Astrocyte of the spinal cord (primary cell): Measurements from ENCODE around the gene TAF11L13.
"Not testable (repeated sequence)": the region's sequence is repeated elsewhere in the genome, so short reads cannot be mapped to it uniquely, and the experiment has no call there.

Experiments used
- DNase-seq: peaks from one replicate; pipeline ENCODE4 v3.0.0; 2011; ENCODE audit warnings: low read depth, low spot score
- H3K4me3 ChIP-seq: 2 replicates; pipeline ENCODE4 v1.5.1; 2011; ENCODE audit warnings: low read depth, mild to moderate bottlenecking, low read length, moderate library complexity
- CTCF ChIP-seq: IDR thresholded peaks from 2 replicates; pipeline ENCODE4 v1.5.1; 2012; ENCODE audit warnings: low read depth, mild to moderate bottlenecking, low read length, inconsistent platforms
- in situ Hi-C: cut with HindIII; loops from 2 replicates; pipeline ENCODE4 v1.10.0; 2017; ENCODE audit warnings: low sequenced_read_pairs

The TAF11L13 gene

DNA sequence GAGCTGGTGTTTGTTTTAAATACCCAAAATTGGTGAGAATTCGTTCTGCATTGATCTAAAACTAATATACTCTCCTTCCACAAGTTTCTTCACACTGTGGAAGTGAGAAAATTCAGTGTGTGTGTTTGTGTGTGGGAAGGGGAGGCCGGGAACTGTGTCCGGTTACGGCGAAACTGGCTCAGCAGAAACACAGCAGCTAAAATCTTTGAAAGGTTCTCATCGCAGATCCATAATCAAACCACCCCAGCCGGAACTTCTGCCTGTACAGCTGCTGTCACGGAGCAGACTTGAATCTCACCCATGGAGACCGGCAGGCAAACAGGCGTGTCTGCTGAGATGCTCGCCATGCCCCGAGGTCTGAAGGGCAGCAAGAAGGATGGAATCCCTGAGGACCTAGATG, at the start of gene TAF11L13:
Gene TAF11L13 (plus strand): TSS at position 301 of the 400 bp plus-strand sequence.
- H3K4me3 ChIP-seq, DNase-seq, in situ Hi-C loops: not testable (repeated sequence)

DNA sequence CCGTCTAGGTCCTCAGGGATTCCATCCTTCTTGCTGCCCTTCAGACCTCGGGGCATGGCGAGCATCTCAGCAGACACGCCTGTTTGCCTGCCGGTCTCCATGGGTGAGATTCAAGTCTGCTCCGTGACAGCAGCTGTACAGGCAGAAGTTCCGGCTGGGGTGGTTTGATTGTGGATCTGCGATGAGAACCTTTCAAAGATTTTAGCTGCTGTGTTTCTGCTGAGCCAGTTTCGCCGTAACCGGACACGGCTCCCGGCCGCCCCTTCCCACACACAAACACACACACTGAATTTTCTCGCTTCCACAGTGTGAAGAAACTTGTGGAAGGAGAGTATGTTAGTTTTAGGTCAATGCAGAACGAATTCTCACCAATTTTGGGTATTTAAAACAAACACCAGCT, 46.2 kb upstream of the TAF11L13 start, which contains the start of gene TAF11L7:
Gene TAF11L7 (minus strand): TSS at position 101 of the 400 bp plus-strand sequence.
- H3K4me3 ChIP-seq, in situ Hi-C loops, DNase-seq: not testable (repeated sequence)

DNA sequence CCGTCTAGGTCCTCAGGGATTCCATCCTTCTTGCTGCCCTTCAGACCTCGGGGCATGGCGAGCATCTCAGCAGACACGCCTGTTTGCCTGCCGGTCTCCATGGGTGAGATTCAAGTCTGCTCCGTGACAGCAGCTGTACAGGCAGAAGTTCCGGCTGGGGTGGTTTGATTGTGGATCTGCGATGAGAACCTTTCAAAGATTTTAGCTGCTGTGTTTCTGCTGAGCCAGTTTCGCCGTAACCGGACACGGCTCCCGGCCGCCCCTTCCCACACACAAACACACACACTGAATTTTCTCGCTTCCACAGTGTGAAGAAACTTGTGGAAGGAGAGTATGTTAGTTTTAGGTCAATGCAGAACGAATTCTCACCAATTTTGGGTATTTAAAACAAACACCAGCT, 41.0 kb upstream of the TAF11L13 start, which contains the start of gene TAF11L8:
Gene TAF11L8 (minus strand): TSS at position 101 of the 400 bp plus-strand sequence.
- DNase-seq, in situ Hi-C loops, H3K4me3 ChIP-seq: not testable (repeated sequence)

GRCh38 chr5:17594255-17594654, 37.6 kb upstream of the TAF11L13 start, which contains the start of gene TAF11L9:
Gene TAF11L9, minus strand, starts transcription at chr5:17594394.
- DNase-seq, in situ Hi-C loops, H3K4me3 ChIP-seq: not testable (repeated sequence)

GRCh38 chr5:17597728-17598127, 34.2 kb upstream of the TAF11L13 start, which contains the start of gene TAF11L10:
Gene TAF11L10, minus strand, starts transcription at chr5:17597828.
- in situ Hi-C loops, H3K4me3 ChIP-seq, DNase-seq: not testable (repeated sequence)

GRCh38 chr5:17603880-17604279, 28.0 kb upstream of the TAF11L13 start, which contains the start of gene TAF11L11:
Gene TAF11L11, plus strand, starts transcription at chr5:17604183.
- H3K4me3 ChIP-seq, DNase-seq, in situ Hi-C loops: not testable (repeated sequence)

DNA sequence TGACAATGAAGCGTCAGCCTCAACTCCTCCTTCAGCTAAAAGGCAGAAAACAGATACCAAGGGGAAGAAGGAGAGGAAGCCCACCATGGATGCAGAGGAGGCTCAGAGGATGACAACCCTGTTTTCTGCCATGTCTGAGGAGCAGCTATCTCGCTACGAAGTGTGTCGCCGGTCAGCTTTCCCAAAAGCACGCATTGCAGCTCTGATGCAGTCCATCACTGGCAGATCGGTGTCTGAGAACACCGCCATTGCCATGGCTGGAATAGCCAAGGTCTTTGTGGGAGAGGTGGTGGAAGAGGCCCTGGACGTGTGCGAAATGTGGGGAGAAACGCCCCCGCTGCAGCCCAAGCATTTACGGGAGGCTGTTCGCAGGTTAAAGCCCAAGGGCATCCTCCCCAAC, 26.9 kb upstream of the TAF11L13 start:
- DNase-seq, result no peak
- no peak overlapping the region for H3K4me3 ChIP-seq
- in situ Hi-C loops, result no loop called here
- no peak for TF ChIP-seq CTCF

- DNase-seq, in situ Hi-C loops, H3K4me3 ChIP-seq: not testable (repeated sequence)
Measured at GRCh38 chr5:17607461-17607860, 24.4 kb upstream of the TAF11L13 start.

- in situ Hi-C loops, H3K4me3 ChIP-seq, DNase-seq: not testable (repeated sequence)
Measured at GRCh38 chr5:17610092-17610491, 21.8 kb upstream of the TAF11L13 start, which contains the start of gene TAF11L12. Gene TAF11L12, plus strand, starts transcription at chr5:17610392.

GRCh38 chr5:17614872-17615605, 16.8 kb upstream of the TAF11L13 start:
- DNase-seq, result no peak
- in situ Hi-C loops, result no loop called here
- no peak for TF ChIP-seq CTCF
- H3K4me3 ChIP-seq, result no peak overlapping the region

DNA sequence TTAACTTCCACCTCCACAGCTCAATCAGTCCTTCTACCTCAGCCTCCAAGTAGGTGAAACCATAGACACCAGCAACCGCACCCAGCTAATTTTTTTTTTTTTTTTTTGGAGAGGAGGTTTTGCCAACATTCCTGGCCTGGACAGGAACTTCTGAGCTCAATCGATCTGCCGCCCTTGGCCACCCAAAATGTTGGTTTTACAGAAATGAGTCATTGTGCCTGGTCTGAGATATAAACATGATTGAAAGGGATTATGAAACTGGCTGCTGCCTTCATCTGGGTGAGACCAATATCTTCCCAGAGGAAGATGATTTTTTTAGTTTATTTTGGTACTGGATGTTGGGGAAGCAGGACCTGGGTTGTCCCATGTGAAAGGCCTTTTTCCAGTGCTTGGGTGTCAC, 12.5 kb upstream of the TAF11L13 start:
- in situ Hi-C loops, result no loop called here
- no peak for DNase-seq
- no peak for TF ChIP-seq CTCF
- H3K4me3 ChIP-seq, result no peak overlapping the region
